ENCODE data around the gene PRR23C.
"Not testable (repeated sequence)": the region's sequence is repeated elsewhere in the genome, so short reads cannot be mapped to it uniquely, and the experiment has no call there.

The PRR23C gene

DNA sequence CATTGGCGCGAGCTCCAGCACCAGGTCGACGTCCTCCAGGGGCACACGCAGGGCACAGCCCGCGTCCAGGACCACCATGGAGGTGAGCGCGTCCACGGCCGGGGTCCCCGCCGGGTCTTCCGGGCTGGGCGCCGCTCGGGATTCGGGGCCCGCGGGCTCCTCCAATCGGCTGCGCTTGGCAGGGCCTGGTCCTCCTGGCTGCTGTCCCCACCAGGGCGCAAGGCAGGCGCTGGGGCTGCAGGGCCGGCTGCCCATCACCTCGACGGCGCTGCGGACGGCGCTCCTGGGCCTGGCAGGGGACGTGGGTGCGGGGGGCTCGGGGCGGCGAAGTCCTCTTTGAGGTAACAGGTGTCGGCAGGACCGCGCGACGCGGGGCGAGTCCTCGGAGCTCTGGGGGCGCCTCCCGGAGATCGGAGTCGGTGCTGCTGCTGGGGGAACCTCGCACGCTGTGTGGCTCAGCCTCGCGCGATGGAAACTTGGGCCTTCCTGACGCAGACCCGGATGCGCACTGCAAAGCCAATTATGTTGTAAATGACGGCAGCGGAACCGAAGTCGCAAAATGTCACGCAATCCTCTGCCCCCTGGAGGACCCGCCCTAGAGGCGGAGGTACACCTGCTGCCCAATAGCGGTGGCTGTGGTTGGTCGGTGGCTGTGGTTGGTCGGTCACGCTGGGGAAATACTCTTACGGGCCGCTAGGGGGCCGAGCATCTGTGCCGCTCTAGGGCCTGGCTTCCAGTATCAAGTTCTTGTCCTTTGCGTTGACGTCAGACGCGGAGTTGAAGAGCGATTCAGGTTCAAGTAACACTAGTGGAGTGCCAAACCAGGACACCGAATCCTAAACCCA, at the start of gene PRR23C:
Gene PRR23C, minus strand, starts transcription at position 527 of the 845 bp plus-strand sequence. Its CDS starts 272 bp downstream, at position 255.
- DNase-seq (ENCODE audit: low read depth) = no peak

DNA sequence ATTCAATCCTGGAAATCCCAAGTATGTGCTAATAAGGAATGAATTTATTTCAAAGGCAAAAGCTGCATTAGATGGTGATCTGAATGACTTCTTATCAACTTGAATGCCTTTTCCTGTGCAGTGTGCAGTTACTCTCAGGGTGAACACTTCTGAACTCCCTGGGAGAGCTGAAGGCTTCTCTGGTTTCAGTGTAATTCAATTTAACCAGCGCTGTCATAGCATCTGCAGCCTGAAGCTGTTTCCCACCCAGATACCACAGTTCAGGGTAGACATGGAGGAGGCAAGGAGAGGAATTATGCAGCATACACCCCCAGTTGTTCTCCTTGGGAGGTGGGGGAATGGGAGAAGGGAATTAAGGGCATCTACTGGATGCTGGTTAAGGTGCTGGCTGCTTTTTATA, 49.1 kb upstream of the PRR23C start:
- DNase-seq (ENCODE audit: low read depth) = no peak

DNA sequence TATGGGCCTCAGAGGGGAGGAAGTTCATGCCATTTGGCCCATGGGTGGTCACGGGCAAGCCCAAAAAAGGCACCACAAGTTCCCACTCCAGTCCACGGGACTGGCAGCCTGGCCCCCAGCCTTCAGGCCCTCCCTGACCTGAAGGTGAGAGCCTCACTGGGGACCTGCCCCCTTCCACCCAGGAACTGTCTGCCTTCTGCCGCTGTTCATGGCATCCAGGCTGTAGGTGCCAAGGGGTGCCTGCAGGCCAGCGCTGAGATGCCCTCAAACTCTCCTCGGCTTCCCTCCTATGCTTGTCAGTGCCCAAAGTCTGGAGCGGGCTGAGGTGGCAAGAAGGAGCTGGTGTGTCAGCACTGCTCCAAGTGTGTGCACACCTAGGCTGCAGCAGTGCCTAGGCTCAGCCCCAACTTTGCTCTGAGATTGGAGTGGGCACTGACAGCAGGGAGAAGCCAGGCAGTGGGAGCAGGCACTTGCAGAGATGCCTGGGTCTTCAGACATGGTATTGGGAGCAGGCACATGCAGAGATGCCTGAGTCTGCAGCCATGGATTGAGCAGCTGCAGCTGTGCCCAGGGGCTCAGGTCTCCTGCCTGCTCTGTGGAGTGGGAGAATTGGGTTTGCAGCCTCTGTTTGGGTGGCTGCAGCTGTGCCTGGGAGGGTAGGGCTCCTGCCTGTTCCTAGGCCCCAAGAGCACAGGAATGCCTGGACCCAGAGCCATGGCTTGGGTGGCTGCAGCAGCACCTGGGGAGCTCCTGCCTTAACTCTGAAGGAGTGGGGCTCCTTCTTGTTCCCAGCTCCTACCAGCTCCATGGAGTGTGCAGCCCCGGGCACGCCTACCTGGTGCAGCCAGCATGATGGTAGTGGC, 44.0 kb upstream of the PRR23C start:
- DNase-seq (ENCODE audit: low read depth) = no peak

DNA sequence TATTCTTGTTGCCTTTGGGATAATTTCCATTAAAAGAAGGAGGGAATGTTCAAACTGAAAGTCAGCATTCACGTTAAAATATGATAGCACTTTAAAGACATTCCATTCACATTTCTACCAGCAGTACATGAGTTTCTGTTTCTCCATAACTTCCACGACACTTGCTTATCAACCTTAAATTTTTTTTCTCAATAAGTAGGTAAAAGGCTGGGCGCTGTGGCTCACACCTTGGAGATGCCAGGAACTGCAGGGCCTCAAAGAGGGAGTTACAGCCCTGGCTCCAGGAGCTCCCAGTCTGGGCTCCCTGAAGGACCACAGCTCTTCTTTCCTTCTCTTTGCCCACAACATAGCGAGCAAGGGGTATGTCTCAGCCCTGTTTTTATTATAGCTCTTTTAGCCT, 42.9 kb upstream of the PRR23C start:
- DNase-seq (ENCODE audit: low read depth) = no peak

DNA sequence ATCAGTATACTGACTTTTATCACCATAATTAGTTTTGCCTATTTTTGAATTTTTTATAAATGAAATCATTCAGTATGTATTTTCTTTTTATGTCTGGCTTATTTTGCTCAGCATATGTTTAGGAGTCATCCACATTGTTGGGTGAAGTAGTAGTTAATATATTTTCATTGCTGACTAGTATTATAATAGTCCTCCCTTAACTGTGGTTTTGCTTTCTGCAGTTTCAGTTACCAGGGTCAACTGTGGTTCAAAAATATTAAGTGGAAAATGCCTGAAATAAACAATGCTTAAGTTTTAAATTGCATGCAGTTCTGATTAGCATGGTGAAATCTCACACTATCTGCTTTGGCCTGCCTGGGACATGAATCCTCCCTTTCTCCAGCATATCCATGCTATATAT, 39.5 kb upstream of the PRR23C start:
- DNase-seq (ENCODE audit: low read depth) = no peak

DNA sequence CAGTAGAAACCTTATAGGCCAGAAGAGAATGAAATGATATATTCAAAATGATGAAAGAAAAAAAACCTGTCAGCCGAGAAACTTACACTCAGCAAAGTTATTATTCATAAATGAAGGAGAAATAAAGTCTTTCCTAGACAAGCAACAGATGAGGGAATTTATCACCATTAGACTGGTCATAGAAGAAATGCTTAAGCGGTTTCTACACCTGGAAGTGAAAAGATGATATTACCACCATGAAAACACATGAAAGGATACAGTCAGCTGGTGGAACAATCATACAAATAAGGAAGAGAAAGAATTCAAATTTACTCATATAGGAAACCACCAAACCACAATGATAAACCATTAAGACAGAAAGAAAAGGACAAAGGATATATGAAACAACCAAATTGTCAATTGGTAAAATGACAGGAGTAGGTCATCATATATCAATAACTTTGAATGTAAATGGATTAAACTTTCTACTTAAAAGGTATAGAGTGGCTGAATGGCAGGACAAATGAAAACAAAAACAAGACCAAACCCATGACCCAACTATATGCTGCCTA, 29.9 kb upstream of the PRR23C start:
- no peak for DNase-seq (ENCODE audit: low read depth)

DNA sequence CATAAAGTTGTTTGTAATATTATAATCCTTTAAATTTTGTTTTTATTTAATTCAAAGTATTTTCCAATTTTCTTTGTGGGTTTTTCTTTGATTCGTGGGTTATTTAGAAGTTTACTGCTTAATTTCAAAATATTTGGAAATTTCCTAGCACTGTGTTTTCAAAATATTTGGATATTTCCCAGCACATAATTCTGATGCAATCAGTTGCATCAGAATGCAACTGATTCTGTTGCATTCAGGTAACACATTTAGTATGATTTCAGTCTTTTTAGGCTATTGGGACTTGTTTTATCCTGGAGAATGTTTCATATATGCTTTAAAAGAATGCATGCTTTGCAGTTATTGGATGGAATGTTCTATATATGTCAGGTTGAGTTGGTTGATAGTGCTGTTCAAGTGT, 18.2 kb upstream of the PRR23C start:
- DNase-seq (ENCODE audit: low read depth) = no peak

DNA sequence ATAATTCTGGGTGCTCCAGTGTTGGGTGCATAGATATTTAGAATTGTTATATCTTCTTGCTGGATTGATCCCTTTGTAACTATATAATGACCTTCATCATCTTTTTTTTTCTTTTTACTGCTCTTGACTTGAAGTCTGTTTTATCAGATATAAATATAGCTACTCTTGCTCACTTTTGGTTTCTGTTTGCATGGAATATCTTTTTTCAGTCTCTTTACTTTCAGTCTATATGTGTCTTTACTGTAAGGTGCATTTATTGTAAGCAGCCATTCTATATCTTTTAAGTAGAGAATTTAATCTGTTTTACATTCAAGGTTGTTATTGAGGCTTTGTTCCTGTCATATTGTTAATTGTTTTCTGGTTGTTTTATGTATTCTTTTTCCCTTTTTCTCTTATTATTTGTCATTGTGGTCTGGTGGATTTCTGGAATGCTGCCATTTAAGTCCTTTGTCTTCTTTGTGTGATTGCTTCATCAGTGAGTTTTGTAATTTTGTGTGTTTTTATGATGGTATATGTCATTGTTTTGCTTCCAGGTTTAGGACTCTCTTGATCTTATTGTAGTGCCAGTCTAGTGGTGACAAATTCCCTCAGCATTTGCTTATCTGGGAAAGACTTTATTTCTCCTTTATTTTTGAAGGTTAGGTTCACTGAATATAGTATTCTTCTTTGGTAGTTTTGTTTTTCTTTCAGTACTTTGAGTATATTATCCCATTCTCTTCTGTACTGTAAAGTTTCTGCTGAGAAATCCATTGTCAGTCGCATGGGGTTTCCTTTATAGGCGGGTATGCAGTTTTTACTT, 8.3 kb upstream of the PRR23C start:
- no peak for DNase-seq (ENCODE audit: low read depth)

DNA sequence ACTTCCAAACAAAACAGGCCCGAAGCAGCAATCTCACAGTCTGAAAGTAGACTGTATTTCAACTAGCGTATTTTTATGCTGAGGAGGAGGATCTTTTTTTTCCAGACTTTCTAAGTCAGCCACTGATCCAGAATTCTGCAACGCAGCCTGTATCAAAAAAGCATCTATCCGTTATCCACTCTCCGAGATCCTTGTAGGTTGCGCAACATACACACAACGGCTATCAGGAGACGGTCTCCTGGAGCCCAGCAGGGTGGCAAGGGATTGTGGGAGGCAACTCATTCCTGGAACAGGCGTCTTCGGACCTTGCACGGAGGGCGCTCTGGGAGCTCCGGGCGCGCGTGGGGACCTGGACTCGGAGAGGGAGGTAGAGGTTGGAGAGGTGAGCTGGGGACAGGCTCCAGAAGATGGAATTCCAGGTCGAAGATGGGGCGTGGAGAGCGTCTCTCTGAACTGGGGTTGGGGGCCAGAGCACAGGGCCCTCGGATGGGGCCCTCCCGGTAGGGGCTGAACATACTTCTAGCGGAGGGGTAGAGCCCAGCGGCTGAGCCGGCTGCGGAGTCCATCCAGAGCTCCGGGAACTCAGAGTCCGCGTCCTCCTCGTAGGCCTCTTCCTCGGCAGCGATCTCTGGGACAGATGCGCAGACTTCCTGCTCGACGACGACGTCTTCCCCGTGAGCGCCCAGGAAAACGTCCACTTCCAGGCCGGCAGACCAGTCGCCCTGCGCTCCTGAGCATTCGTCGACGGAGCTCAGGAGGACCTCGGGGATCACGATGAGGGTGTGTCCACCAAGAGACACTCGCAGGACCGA, 932 bp downstream of the PRR23C start:
- no peak for DNase-seq (ENCODE audit: low read depth)

DNA sequence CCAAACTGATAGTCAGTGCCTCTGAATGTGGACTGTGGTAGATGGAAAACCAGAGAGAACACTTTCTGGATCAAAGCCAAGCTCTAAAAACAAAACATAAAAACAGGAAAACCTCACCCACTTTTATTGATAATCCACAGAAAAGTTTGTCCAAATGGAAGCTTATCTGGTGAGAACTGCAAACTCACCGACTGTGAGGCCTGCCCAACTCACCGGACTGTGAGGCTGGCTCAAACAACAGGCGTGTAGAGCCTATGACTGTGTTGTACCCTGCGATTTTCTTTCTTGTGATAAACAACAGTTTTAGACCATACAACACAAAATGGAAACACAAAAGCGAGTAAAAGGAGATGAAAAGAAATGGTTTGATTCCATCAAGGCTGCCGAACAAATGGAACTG, 7.2 kb downstream of the PRR23C start:
- no peak for DNase-seq (ENCODE audit: low read depth)

DNA sequence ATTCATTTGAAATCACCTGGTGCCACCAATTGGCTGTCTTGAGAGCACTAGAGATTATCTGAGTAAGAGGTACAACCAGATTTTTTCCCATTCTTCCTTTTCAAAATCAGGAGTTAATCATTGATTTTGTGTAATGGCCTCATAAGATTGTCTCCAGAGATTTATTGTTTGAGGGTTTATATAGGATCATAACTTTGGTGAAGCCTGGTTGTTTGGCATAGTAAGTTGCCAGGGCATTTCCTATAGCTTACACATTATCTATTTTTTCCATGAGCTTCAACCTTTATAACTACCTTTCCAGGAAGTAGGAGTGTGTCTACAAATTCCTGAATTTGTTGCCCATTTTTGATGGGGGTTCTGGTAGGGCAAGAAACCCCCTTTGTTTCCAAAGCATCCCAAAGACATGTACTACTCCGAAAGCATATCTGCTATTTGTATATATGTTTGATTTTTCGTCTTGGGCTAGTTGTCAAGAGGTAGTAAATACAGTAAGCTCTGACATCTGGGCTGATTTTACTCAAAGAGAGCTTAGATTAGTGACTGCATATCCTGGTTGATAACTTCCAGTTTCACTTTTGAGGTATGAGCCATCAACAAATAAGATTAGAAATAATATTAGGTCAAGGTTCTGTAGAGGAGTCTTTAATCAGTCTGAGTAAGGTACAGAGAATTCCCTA, 12.2 kb downstream of the PRR23C start:
- DNase-seq (ENCODE audit: low read depth) = no peak

DNA sequence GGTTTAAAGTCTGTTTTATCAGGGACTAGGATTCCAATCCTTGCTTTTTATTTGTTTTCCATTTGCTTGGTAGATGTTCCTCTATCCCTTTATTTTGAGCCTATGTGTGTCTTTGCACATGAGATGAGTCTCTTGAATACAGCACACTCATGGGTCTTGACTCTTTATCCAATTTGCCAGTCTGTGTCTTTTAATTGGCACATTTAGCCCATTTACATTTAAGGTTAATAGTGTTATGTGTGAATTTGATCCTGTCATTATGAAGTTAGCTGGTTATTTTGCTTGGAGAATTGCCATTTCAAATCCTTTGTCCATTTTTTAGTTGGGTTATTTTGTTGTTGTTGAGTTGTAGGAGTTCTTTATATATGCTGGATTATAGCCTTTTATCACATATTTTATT, 14.1 kb downstream of the PRR23C start:
- not testable (repeated sequence) for DNase-seq (ENCODE audit: low read depth)

DNA sequence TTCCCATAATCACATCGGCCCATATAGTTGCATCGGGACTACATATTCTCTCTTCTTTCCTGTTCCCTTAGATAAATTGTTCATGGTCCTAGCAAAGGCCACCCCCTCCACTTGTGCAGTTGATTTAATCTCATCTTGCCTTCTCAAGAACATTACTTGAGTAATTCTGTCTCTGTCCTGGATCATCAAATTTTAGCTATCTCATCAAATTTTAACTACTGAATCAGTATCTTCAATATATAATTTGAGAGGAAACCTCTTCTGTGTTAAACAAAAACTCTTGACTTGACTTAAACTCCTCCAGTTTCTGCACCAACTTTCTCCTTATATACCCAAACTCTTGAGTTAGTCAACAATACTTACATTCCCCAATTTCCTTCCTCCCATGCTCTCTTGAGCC, 19.7 kb downstream of the PRR23C start:
- DNase-seq (ENCODE audit: low read depth) = no peak

DNA sequence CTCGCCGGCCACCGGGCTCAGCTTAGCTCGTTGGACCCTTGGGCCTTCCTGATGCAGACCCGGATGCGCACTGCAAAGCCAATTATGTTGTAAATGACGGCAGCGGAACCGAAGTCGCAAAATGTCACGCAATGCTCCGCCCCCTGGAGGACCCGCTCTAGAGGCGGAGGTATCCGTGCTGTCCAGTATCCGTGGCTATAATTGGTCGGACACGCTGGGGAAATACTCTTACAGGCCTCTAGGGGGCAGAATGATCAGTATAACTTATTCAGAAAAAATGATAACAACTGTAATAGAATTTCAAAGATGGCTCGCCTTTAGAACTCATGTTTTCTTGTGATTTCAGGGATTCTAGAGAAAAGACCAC, 23.8 kb downstream of the PRR23C start, which contains the start of gene PRR23B:
Gene PRR23B, minus strand, starts transcription at position 59 of the 367 bp plus-strand sequence. CDS start 265 bp downstream, outside the sequence.
- no peak for DNase-seq (ENCODE audit: low read depth)

DNA sequence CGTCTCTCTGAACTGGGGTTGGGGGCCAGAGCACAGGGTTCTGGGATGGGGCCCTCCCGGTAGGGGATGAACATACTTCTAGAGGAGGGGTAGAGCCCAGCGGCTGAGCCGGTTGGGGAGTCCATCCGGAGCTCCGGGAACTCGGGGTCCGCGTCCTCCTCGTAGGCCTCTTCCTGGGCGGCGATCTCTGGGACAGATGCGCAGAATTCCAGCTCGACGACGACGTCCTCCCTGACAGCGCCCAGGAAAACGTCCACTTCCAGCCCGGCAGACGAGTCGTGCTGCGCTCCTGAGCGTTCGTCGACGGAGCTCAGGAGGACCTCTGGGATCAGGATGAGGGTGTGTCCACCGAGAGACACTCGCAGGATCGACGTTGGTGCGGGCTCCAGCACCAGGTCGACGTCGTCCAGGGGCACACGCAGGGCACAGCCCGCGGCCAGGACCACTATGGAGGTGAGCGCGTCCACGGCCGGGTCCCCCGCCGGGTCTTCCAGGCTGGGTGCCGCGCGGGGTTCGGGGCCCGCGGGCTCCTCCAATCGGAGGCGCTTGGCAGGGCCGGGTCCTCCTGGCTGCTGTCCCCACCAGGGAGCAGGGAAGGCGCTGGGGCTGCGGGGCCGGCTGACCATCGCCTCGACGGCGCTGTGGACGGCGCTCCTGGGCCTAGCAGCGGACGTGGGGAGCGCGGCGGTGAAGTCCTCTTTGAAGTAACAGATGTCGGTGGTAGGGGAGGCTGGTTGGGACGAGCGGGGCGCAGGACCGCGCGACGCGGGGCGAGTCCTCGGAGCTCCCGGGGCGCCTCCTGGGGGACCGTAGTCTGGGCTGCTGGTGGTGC, 24.4 kb downstream of the PRR23C start:
- DNase-seq (ENCODE audit: low read depth) = no peak

DNA sequence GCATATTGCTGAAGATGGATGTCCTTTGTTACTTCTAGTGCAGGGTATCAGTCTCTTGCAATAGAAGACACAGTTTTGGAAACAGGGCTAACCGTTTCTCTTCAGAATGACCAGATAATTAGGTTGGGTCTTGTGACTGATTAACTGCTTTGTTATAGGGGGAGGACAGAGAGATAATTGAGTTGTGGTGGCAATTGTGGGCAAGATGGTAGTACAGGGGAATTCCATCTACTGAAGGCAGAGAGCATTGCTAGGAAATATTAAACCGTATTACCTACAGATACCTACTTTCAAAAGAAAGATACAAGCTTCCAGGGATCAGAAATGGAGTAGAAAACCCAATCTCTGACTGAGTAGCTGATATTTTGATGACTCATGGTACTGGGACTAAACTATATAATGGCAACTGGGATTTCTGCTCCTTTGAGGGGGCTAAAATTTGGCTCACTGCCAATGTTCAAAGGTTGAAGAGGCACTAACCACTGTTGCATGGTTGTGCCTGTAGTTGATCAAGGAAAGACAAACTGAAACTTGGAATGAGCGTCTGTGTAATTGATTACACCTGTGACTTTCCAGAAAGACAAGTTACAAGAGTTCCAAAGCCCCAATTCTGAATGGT, 28.2 kb downstream of the PRR23C start:
- DNase-seq (ENCODE audit: low read depth) = no peak

DNA sequence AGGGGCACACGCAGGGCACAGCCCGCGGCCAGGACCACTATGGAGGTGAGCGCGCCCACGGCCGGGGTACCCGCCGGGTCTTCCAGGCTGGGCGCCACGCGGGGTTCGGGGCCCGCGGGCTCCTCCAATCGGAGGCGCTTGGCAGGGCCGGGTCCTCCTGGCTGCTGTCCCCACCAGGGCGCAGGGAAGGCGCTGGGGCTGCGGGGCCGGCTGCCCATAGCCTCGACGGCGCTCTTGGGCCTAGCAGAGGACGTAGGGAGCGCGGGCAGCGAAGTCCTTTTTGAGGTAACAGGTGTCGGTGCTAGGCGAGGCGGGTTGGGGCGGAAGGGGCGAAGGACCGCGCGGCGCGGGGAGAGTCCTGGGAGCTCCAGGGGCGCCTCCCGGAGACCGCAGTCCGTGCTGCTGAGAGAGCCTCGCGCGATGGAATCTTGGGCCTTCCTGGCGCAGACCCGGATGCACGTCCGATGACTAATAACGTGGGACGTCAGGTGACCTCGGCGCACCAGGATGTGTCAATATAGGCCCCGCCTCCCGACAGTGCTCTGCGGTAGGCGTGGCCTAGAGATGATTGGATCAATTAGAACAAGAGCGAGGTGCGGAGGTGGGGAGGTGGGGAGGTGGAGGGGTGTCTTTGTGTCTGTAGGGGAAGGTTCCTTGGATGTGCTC, 38.5 kb downstream of the PRR23C start, which contains the start of gene PRR23A:
Gene PRR23A, minus strand, starts transcription at position 218 of the 666 bp plus-strand sequence. Its CDS starts 0 bp downstream, at position 218.
- DNase-seq (ENCODE audit: low read depth) = no peak

DNA sequence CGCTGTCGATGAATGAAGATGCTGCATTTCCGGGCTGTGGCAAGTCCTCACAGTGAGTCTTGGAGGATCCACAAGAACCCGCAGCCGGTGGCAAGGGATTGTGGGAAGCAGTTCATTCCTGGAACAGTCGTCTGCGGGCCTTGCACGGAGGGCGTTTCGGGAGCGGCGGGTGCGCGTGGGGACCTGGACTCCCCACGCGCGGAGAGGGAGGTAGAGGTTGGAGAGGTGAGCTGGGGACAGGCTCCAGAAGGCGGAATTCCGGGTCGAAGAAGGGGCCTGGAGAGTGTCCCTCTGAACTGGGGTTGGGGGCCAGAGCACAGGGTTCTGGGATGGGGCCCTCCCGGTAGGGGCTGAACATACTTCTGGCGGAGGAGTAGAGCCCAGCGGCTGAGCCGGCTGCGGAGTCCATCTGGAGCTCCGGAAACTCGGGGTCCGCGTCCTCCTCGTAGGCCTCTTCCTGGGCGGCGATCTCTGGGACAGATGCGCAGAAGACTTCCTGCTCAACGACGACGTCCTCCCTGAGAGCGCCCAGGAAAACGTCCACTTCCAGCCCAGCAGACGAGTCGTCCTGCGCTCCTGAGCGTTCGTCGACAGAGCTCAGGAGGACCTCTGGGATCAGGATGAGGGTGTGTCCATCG, 39.2 kb downstream of the PRR23C start:
- DNase-seq (ENCODE audit: low read depth) = no peak

Measured in activated T-cell treated with anti-CD3 and anti-CD28 coated beads for 24 hours (primary cell).